HG02938 (cell line): ENCODE data around the gene KISS1R.

Experiments
- ATAC-seq: cut with Tn5 transposase; IDR thresholded peaks from one replicate; pipeline ENCODE4 v1.9.1; 2021; ENCODE audit warnings: mild to moderate bottlenecking, moderate library complexity; ENCODE audit not compliant: unreplicated experiment

The KISS1R gene

GRCh38 chr19:899336-900042 lies 17.6 kb upstream of the KISS1R start:
- no peak for ATAC-seq

GRCh38 chr19:900043-900301 lies 17.2 kb upstream of the KISS1R start:
- no peak for ATAC-seq

- ATAC-seq = no peak
These were observed 16.6 kb upstream of the KISS1R start for GRCh38 chr19:900302-901111.

GRCh38 chr19:901216-902092 lies 15.7 kb upstream of the KISS1R start:
- no peak for ATAC-seq

GRCh38 chr19:902093-902370 lies 15.1 kb upstream of the KISS1R start:
- ATAC-seq = no peak

GRCh38 chr19:902446-903226 lies 14.5 kb upstream of the KISS1R start:
- no peak for ATAC-seq

- ATAC-seq = no peak
These were observed 13.8 kb upstream of the KISS1R start for GRCh38 chr19:903266-903797.

GRCh38 chr19:904545-904944 lies 12.6 kb upstream of the KISS1R start:
- ATAC-seq = no peak

GRCh38 chr19:906480-906879 lies 10.7 kb upstream of the KISS1R start:
- no peak for ATAC-seq

GRCh38 chr19:907183-907853 lies 9.8 kb upstream of the KISS1R start:
- no peak for ATAC-seq

- ATAC-seq = no peak
These were observed 5.7 kb upstream of the KISS1R start for GRCh38 chr19:911197-912033.

GRCh38 chr19:912181-913079 lies 4.7 kb upstream of the KISS1R start:
- no peak for ATAC-seq

GRCh38 chr19:913080-913748 lies 3.9 kb upstream of the KISS1R start, which contains the start of gene R3HDM4:
Gene R3HDM4 (minus strand): TSS chr19:913219. CDS start chr19:913157, 62 bp downstream.
- ATAC-seq = no peak

GRCh38 chr19:916645-917322 lies 349 bp upstream of the KISS1R start:
- no peak for ATAC-seq

GRCh38 chr19:918152-918437 lies 962 bp downstream of the KISS1R start:
- no peak for ATAC-seq

GRCh38 chr19:918481-919198 lies 1.5 kb downstream of the KISS1R start:
- ATAC-seq = no peak
